Kidney (tissue), 14 donors: ENCODE measurements around the gene OSCP1. TPM values are rescaled to one million over a fixed set of nuclear protein-coding genes. Genes with fewer than 3 reads are reported as not detected.

Source experiments
- DNase-seq, 5 donors: peaks; one replicate each; pipeline ENCODE4 v3.0.0-alpha.2; 2013 to 2020
- FAIRE-seq: peaks from 2 replicates; lab custom pipeline; 2012; peaks lifted over from hg19 to GRCh38; lab: Jason Lieb, UNC
- H3K27ac ChIP-seq, 2 donors: one replicate each; pipeline ENCODE4 v1.7.0; 2013; ENCODE audit warnings: low read depth in 2 of 2, low read length in 2 of 2, inconsistent platforms in 1 of 2
- H3K27me3 ChIP-seq: one replicate; pipeline ENCODE4 v1.7.1; 2013; ENCODE audit warnings: low read length, inconsistent platforms; ENCODE audit not compliant: control insufficient read depth, insufficient read depth
- H3K36me3 ChIP-seq, 3 donors: one replicate each; pipeline versions ENCODE4 v1.7.0 to v1.7.1; 2013; ENCODE audit warnings: low read length in 3 of 3, control low read depth in 1 of 3, inconsistent platforms in 1 of 3; ENCODE audit not compliant: insufficient read depth in 3 of 3, control insufficient read depth in 2 of 3
- H3K4me1 ChIP-seq, 3 donors: one replicate each; pipeline versions ENCODE4 v1.7.0 to v1.7.1; 2013; ENCODE audit warnings: low read length in 3 of 3, inconsistent platforms in 1 of 3, low read depth in 1 of 3; ENCODE audit not compliant: control insufficient read depth in 2 of 3, insufficient read depth in 2 of 3
- H3K4me3 ChIP-seq, 3 donors: one replicate each; pipeline versions ENCODE4 v1.7.0 to v1.8.1; 2013; ENCODE audit warnings: low read length in 3 of 3, control low read depth in 1 of 3, inconsistent platforms in 1 of 3
- H3K9ac ChIP-seq, 3 donors: one replicate each; pipeline versions ENCODE4 v1.7.0 to v1.7.1; 2013; ENCODE audit warnings: low read length in 3 of 3, control low read depth in 1 of 3, inconsistent platforms in 1 of 3
- H3K9me3 ChIP-seq, 3 donors: one replicate each; pipeline versions ENCODE4 v1.7.0 to v1.7.1; 2013; ENCODE audit warnings: low read length in 3 of 3, control low read depth in 1 of 3, inconsistent platforms in 1 of 3; ENCODE audit not compliant: control insufficient read depth in 2 of 3, insufficient read depth in 1 of 3
- CTCF ChIP-seq: IDR thresholded peaks from 3 replicates; pipeline ENCODE4 v1.5.1; 2012; ENCODE audit warnings: mild to moderate bottlenecking, moderate library complexity, borderline replicate concordance; ENCODE audit not compliant: insufficient read depth; ENCODE audit errors: extremely low read depth
- intact Hi-C: fragments of 100-400 bp; cut with DNase I; formaldehyde crosslinking; loops from one replicate; pipeline ENCODE4 v1.11.1; 2022
- polyA plus RNA-seq: library from polyadenylated mRNA; stranded (reverse); fragments of 350-450 nt; fragmentation: Illumina TruSeq; extraction: RNeasy Lipid Tissue Mini Kit (QIAGEN cat#74804); gene quantifications from one replicate; pipeline ENCODE4 v1.2.3, GENCODE V29; 2014; ENCODE audit warnings: low read depth, low replicate concordance; ENCODE audit not compliant: insufficient read depth
- total RNA-seq: library from RNA; stranded (reverse); fragmentation: NEBNext Ultra II Directional; extraction: Animal tissue kit (Norgen Biotek cat#: 25700); gene quantifications from one replicate; pipeline ENCODE4 v1.2.1, GENCODE V29; 2021
- donor health status: control.
- donor health status: control.
- donor health status: control.
- donor health status: control.
- donor health status: control.
- donor health status: DM: yes; HTN: yes; CAD: no.
- donor health status: Normal renal cell carcinoma (clear cell type).

The OSCP1 gene
- total and polyA plus RNA-seq, 2 donors from 2014 or later, result 22.0 to 27.8 TPM

- H3K4me3 ChIP-seq, result no peak overlapping the region
- no peaks in the 10 kb centered on the region for H3K36me3 ChIP-seq
- intact Hi-C loops, result no loop called here
- H3K9me3 ChIP-seq, result no peaks in the 10 kb centered on the region
- H3K9ac ChIP-seq, result no peak overlapping the region
- peaks cover 0 to 4% (median 0%) of the 10 kb centered on the region in 3 donors for H3K4me1 ChIP-seq
- FAIRE-seq (no peak), DNase-seq (no peak)
- no peak overlapping the region for H3K27ac ChIP-seq
- no peak for TF ChIP-seq CTCF
- H3K27me3 ChIP-seq, result no peaks in the 10 kb centered on the region
Measured at GRCh38 chr1:36443297-36443696, 7.0 kb downstream of the OSCP1 start.

DNA sequence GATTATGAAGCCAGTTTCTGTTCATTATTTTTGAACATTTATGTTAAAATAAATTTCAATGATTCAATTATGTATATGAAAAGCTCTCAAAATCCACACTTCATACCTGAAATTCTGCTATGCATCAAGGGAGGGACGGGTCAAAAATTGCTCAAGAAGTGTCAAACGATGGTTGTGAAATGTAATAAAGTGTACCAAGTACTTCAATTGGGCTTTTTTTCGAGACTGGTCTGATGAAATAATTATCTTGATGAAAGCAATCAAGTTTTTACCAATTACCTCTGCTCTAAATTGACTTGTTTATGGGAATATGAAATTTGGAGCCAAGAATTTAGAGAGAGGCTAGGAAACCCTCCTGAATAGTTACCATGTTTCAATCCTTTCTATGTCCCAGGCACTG lies 7.9 kb downstream of the OSCP1 start:
- H3K9ac ChIP-seq, result no peak overlapping the region
- no peaks in the 10 kb centered on the region for H3K27me3 ChIP-seq
- H3K4me1 ChIP-seq, result peaks cover 0 to 4% (median 0%) of the 10 kb centered on the region in 3 donors
- H3K36me3 ChIP-seq, result no peaks in the 10 kb centered on the region
- no peaks in the 10 kb centered on the region for H3K9me3 ChIP-seq
- no peak for FAIRE-seq
- DNase-seq, result no peak
- intact Hi-C loops, result no loop called here
- no peak for TF ChIP-seq CTCF
- no peak overlapping the region for H3K27ac ChIP-seq
- H3K4me3 ChIP-seq, result no peak overlapping the region

DNA sequence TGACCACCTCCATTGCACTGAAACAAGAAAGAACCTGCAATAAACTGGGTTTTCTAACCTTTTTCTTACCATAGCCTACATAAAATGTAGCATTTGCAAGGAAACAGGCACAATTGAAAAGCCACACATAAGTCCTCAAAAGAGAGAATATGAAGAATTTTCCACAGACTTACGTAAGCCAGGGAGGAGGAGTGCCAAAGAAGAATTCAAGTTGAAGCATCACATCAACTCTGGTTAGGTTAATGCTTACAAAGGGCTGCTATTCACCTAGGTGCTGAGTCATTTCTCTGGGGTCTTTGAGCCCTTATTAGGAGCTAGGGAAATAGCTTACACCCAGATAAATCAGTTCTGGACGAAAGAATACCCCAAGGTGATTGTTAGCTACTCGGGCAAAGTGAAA lies 9.6 kb downstream of the OSCP1 start:
- Histone ChIP-seq H3K4me3 (no peak overlapping the region), H3K27ac (no peak overlapping the region), H3K9ac (no peak overlapping the region), H3K9me3 (no peaks in the 10 kb centered on the region), H3K36me3 (no peaks in the 10 kb centered on the region), H3K27me3 (no peaks in the 10 kb centered on the region), H3K4me1 (peaks cover 0 to 4% (median 0%) of the 10 kb centered on the region in 3 donors)
- DNase-seq (no peak), FAIRE-seq (no peak)
- intact Hi-C loops, result no loop called here
- TF ChIP-seq CTCF, result no peak

GRCh38 chr1:36440044-36440443 lies 10.2 kb downstream of the OSCP1 start:
- intact Hi-C loops, result no loop called here
- Histone ChIP-seq H3K27ac (no peak overlapping the region), H3K4me1 (peaks cover 0 to 4% (median 0%) of the 10 kb centered on the region in 3 donors), H3K27me3 (no peaks in the 10 kb centered on the region), H3K9me3 (no peaks in the 10 kb centered on the region), H3K4me3 (no peak overlapping the region), H3K36me3 (no peaks in the 10 kb centered on the region), H3K9ac (no peak overlapping the region)
- TF ChIP-seq CTCF, result no peak
- FAIRE-seq, result no peak
- no peak for DNase-seq
